ENCODE data around the gene ZBED5.

DNA sequence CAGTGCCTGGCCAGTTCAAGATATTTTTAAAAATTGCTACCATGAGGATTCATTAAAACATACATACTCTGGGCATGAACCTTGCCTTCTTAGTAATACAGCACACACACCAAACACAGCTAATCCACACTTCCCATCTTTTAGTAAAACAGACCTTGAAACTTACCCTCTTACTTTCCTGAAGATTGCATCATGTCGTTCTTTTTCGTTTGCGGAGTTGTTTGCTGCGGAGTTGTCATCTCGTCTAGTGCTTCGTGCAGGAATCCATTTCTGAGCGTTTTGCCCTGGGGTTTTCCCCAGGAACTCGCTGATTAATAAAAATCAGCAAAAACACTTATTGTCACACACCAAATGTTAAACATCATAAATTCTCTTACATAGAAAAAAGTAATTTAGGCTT lies 52.1 kb downstream of the ZBED5 start:
- TF ChIP-seq MTA2 (IDR thresholded peaks at IDR 0.05; ENCODE audit: low read depth) (no peak), ZZZ3 (IDR thresholded peaks at IDR 0.05) (no peak)
- TF ChIP-seq, protein P1, sequence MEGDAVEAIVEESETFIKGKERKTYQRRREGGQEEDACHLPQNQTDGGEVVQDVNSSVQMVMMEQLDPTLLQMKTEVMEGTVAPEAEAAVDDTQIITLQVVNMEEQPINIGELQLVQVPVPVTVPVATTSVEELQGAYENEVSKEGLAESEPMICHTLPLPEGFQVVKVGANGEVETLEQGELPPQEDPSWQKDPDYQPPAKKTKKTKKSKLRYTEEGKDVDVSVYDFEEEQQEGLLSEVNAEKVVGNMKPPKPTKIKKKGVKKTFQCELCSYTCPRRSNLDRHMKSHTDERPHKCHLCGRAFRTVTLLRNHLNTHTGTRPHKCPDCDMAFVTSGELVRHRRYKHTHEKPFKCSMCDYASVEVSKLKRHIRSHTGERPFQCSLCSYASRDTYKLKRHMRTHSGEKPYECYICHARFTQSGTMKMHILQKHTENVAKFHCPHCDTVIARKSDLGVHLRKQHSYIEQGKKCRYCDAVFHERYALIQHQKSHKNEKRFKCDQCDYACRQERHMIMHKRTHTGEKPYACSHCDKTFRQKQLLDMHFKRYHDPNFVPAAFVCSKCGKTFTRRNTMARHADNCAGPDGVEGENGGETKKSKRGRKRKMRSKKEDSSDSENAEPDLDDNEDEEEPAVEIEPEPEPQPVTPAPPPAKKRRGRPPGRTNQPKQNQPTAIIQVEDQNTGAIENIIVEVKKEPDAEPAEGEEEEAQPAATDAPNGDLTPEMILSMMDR (IDR thresholded peaks at IDR 0.05 in 2 of 3, conservative IDR thresholded peaks at IDR 0.05 in 1 of 3; ENCODE audit: insufficient read depth in 2 of 3, low read depth in 1 of 3, low read length in 3 of 3) = no peak
